ENCODE data around the gene CIAO1.
"Not testable (repeated sequence)": the region's sequence is repeated elsewhere in the genome, so short reads cannot be mapped to it uniquely, and the experiment has no call there.

The CIAO1 gene

GRCh38 chr2:96273763-96274162, 7.7 kb downstream of the CIAO1 start:
- H3K9me3 ChIP-seq (ENCODE audit: control insufficient read depth, low read length) = no peaks in the 10 kb centered on the region
- peaks cover 72% of the 10 kb centered on the region for H3K36me3 ChIP-seq (ENCODE audit: control insufficient read depth, insufficient read depth, low read length)
- DNase-seq = no peak
- H3K4me3 ChIP-seq (ENCODE audit: insufficient read depth, low read depth, low read length, poor library complexity, severe bottlenecking) = no peak overlapping the region
- H3K27ac ChIP-seq (ENCODE audit: insufficient read depth, low read length, poor library complexity, severe bottlenecking) = no peak overlapping the region
- no peaks in the 10 kb centered on the region for H3K4me1 ChIP-seq (ENCODE audit: control insufficient read depth, insufficient read depth, low read length, poor library complexity, severe bottlenecking)
- H3K27me3 ChIP-seq (replicated peaks; ENCODE audit: control insufficient read depth, insufficient read depth, low read length, poor library complexity, severe bottlenecking) = no peaks in the 10 kb centered on the region

DNA sequence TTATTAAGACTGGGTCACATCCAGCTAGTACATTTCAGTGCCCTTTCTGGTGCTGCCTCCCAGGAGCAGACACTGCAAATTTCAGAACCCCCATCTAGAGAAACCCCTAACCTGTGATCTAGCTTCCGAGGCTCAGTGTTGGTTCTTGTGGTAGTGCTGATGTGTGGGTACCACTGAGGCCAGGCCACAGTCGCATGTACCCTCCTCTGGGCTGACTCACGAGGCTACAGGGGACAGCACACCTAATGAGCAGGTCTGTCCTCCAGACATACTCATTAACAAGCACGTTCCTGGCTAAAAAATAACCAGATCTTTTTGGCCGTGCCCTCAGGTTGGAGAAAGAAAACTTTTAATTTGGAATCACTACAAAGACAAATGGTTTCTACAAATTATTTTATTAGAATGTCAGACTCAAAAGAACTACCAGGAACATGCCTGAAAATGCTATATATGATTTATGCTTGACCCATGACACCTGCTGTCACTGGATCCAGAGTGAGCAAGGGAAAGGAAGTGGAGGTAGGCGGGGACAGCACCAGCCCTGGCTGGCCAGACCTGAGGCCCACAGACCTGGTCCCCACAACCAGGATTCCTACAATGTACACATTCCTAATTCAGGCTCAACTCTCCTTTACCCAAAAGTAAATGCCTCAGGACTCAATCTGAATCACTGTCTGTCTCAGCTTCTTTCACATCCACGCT, 8.5 kb downstream of the CIAO1 start:
- Histone ChIP-seq H3K4me1 (ENCODE audit: control insufficient read depth, insufficient read depth, low read length, poor library complexity, severe bottlenecking) (no peaks in the 10 kb centered on the region), H3K4me3 (ENCODE audit: insufficient read depth, low read depth, low read length, poor library complexity, severe bottlenecking) (no peak overlapping the region), H3K27me3 (replicated peaks; ENCODE audit: control insufficient read depth, insufficient read depth, low read length, poor library complexity, severe bottlenecking) (no peaks in the 10 kb centered on the region), H3K27ac (ENCODE audit: insufficient read depth, low read length, poor library complexity, severe bottlenecking) (no peak overlapping the region), H3K36me3 (ENCODE audit: control insufficient read depth, insufficient read depth, low read length) (peaks cover 73% of the 10 kb centered on the region), H3K9me3 (ENCODE audit: control insufficient read depth, low read length) (no peaks in the 10 kb centered on the region)
- DNase-seq = no peak

DNA sequence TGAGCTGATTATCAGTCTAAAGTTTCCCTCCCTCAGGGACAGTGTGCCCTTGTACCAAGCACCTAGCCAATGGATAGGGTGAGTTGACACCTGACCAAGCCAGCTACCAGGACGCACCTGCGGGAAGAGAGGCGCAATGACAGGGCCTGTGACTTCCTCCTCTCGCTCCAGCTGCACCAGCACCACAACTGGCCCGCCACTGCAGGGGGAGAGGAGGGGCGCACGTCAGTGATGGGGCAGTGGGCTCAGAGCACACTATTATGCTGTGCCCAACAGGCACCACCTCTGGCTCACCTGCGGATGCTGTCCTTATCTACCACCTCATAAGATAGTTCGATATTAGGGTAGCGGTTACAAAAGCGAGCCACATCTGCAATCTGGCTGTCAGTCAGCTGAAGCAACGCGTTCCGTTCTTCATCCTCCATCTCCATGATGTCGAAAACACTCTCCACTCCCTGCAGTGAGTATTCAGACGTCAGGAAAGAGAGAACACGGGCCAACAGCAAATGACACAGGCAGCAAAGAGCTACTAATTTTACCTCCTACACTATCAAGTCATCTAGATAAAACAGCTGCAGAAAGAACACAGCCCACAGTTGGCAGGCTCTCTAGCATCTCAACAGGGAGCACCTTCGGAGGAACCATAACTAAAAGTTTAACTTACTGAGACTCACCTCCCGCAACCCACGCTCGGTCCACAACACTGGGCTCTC, 10.9 kb downstream of the CIAO1 start:
- Histone ChIP-seq H3K36me3 (ENCODE audit: control insufficient read depth, insufficient read depth, low read length) (peaks cover 76% of the 10 kb centered on the region), H3K4me1 (ENCODE audit: control insufficient read depth, insufficient read depth, low read length, poor library complexity, severe bottlenecking) (no peaks in the 10 kb centered on the region)

GRCh38 chr2:96287273-96287856, 21.3 kb downstream of the CIAO1 start:
- Histone ChIP-seq H3K27me3 (replicated peaks; ENCODE audit: control insufficient read depth, insufficient read depth, low read length, poor library complexity, severe bottlenecking) (no peaks in the 10 kb centered on the region), H3K9me3 (ENCODE audit: control insufficient read depth, low read length) (no peaks in the 10 kb centered on the region), H3K36me3 (ENCODE audit: control insufficient read depth, insufficient read depth, low read length) (peaks cover 99% of the 10 kb centered on the region), H3K27ac (ENCODE audit: insufficient read depth, low read length, poor library complexity, severe bottlenecking) (no peak overlapping the region), H3K4me1 (ENCODE audit: control insufficient read depth, insufficient read depth, low read length, poor library complexity, severe bottlenecking) (no peaks in the 10 kb centered on the region), H3K4me3 (ENCODE audit: insufficient read depth, low read depth, low read length, poor library complexity, severe bottlenecking) (no peak overlapping the region)
- DNase-seq = no peak

More for the DNA sequence above, 10.9 kb downstream of the CIAO1 start:
- no peak overlapping the region for H3K27ac ChIP-seq (ENCODE audit: insufficient read depth, low read length, poor library complexity, severe bottlenecking)
- DNase-seq = no peak
- no peak overlapping the region for H3K4me3 ChIP-seq (ENCODE audit: insufficient read depth, low read depth, low read length, poor library complexity, severe bottlenecking)
- H3K9me3 ChIP-seq (ENCODE audit: control insufficient read depth, low read length) = no peaks in the 10 kb centered on the region
- H3K27me3 ChIP-seq (replicated peaks; ENCODE audit: control insufficient read depth, insufficient read depth, low read length, poor library complexity, severe bottlenecking) = no peaks in the 10 kb centered on the region

GRCh38 chr2:96291751-96292150, 25.7 kb downstream of the CIAO1 start:
- Histone ChIP-seq H3K36me3 (ENCODE audit: control insufficient read depth, insufficient read depth, low read length) (peaks cover 98% of the 10 kb centered on the region), H3K27ac (ENCODE audit: insufficient read depth, low read length, poor library complexity, severe bottlenecking) (no peak overlapping the region), H3K4me1 (ENCODE audit: control insufficient read depth, insufficient read depth, low read length, poor library complexity, severe bottlenecking) (no peaks in the 10 kb centered on the region), H3K4me3 (ENCODE audit: insufficient read depth, low read depth, low read length, poor library complexity, severe bottlenecking) (no peak overlapping the region), H3K27me3 (replicated peaks; ENCODE audit: control insufficient read depth, insufficient read depth, low read length, poor library complexity, severe bottlenecking) (no peaks in the 10 kb centered on the region), H3K9me3 (ENCODE audit: control insufficient read depth, low read length) (no peaks in the 10 kb centered on the region)
- DNase-seq = no peak

DNA sequence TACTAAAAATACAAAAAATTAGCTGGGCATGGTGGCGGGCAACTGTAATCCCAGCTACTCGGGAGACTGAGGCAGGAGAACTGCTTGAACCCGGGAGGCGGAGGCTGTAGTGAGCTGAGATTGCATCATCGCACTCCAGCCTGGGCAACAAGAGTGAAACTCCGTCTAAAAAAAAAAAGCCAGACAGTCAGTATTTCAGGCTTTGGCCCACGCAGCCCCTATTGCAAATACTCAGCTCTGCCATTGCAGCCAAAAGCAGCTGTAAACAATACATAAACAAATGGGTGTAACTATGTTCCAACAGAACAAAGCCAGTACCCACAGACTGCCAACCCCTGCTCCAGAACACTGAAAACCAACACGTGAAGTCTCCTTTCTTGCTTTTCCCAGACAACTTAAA, 28.2 kb downstream of the CIAO1 start:
- not testable (repeated sequence) for DNase-seq; H3K27me3 ChIP-seq (replicated peaks; ENCODE audit: control insufficient read depth, insufficient read depth, low read length, poor library complexity, severe bottlenecking); H3K9me3 ChIP-seq (ENCODE audit: control insufficient read depth, low read length); H3K4me1 ChIP-seq (ENCODE audit: control insufficient read depth, insufficient read depth, low read length, poor library complexity, severe bottlenecking); H3K27ac ChIP-seq (ENCODE audit: insufficient read depth, low read length, poor library complexity, severe bottlenecking); H3K4me3 ChIP-seq (ENCODE audit: insufficient read depth, low read depth, low read length, poor library complexity, severe bottlenecking)
- peaks cover 98% of the 10 kb centered on the region for H3K36me3 ChIP-seq (ENCODE audit: control insufficient read depth, insufficient read depth, low read length)

DNA sequence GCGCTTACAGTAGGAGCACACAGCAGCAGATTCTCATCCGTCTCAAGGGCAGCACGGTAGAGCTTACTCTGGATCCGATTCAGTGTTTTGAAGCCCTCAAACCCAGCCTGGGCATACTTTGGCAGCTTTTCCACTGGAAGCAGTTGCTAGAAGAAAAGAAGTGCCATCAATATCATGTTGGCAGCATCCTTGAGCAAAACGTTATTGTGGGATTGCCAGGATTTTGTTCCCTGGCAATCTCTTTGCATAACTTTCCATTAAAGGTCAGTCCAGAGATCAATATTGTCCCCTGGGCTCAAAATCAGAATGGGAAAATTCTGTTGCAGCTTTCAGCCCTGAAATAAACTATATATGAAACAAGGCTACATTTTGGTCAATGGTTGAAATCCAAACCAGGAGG, 30.9 kb downstream of the CIAO1 start:
- Histone ChIP-seq H3K27me3 (replicated peaks; ENCODE audit: control insufficient read depth, insufficient read depth, low read length, poor library complexity, severe bottlenecking) (no peaks in the 10 kb centered on the region), H3K36me3 (ENCODE audit: control insufficient read depth, insufficient read depth, low read length) (peaks cover 98% of the 10 kb centered on the region), H3K4me3 (ENCODE audit: insufficient read depth, low read depth, low read length, poor library complexity, severe bottlenecking) (no peak overlapping the region), H3K9me3 (ENCODE audit: control insufficient read depth, low read length) (no peaks in the 10 kb centered on the region), H3K4me1 (ENCODE audit: control insufficient read depth, insufficient read depth, low read length, poor library complexity, severe bottlenecking) (no peaks in the 10 kb centered on the region), H3K27ac (ENCODE audit: insufficient read depth, low read length, poor library complexity, severe bottlenecking) (no peak overlapping the region)
- no peak for DNase-seq

DNA sequence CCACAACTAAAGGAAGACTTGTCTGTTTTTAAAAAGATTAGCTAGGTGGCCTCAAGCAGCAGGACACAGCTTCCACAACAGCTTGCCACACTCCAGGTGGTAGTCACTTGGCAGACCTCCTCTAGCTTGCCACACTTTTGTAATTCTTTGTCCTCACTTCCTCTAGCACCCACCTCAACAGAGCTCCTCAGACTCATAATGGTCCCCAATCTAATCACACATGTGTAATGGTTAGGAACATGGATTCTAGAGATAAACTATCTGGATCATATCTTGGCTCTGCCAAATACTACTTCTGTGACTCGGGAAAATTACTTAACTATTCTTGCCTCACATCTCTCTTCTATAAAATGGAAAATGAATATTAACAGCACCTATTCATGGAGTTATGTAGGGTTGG, 35.8 kb downstream of the CIAO1 start:
- Histone ChIP-seq H3K36me3 (ENCODE audit: control insufficient read depth, insufficient read depth, low read length) (peaks cover 77% of the 10 kb centered on the region), H3K9me3 (ENCODE audit: control insufficient read depth, low read length) (no peaks in the 10 kb centered on the region), H3K27me3 (replicated peaks; ENCODE audit: control insufficient read depth, insufficient read depth, low read length, poor library complexity, severe bottlenecking) (no peaks in the 10 kb centered on the region), H3K27ac (ENCODE audit: insufficient read depth, low read length, poor library complexity, severe bottlenecking) (no peak overlapping the region), H3K4me1 (ENCODE audit: control insufficient read depth, insufficient read depth, low read length, poor library complexity, severe bottlenecking) (peaks cover 15% of the 10 kb centered on the region), H3K4me3 (ENCODE audit: insufficient read depth, low read depth, low read length, poor library complexity, severe bottlenecking) (no peak overlapping the region)
- no peak for DNase-seq

DNA sequence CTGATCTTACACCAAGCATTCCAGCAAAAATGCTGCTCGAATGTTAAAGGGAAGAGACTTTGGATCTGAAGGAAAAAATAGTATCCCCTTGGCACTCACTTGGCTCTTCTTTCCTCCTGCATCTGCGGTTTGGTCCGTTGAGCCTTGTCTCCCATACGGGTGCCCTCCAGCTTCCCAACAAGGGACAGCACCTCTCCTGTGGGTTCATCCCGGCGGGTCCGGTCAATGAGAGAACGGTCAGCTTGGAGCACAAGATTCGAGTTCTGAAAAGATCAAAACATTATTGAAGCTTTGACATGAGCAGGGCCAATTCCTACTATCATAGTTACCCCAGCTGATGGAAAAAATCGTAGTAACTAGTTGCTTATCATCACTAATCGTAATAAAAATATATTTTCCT, 38.6 kb downstream of the CIAO1 start:
- peaks cover 15% of the 10 kb centered on the region for H3K4me1 ChIP-seq (ENCODE audit: control insufficient read depth, insufficient read depth, low read length, poor library complexity, severe bottlenecking)
- no peaks in the 10 kb centered on the region for H3K27me3 ChIP-seq (replicated peaks; ENCODE audit: control insufficient read depth, insufficient read depth, low read length, poor library complexity, severe bottlenecking)
- H3K27ac ChIP-seq (ENCODE audit: insufficient read depth, low read length, poor library complexity, severe bottlenecking) = peak overlapping the region; percentile 99
- H3K4me3 ChIP-seq (ENCODE audit: insufficient read depth, low read depth, low read length, poor library complexity, severe bottlenecking) = peak overlapping the region; percentile 94
- DNase-seq = no peak
- no peaks in the 10 kb centered on the region for H3K9me3 ChIP-seq (ENCODE audit: control insufficient read depth, low read length)
- H3K36me3 ChIP-seq (ENCODE audit: control insufficient read depth, insufficient read depth, low read length) = peaks cover 49% of the 10 kb centered on the region

Measured in effector memory CD4-positive, alpha-beta T cell (primary cell).